ENCODE results near the gene SSC5D. TPM values are rescaled to one million over a fixed set of nuclear protein-coding genes. Genes with fewer than 3 reads are reported as not detected.
"Not testable (repeated sequence)": the region's sequence is repeated elsewhere in the genome, so short reads cannot be mapped to it uniquely, and the experiment has no call there.

Gene SSC5D
- total and polyA plus RNA-seq, 2 of the 4 experiments (the other 2 are of a cell fraction): 1.4 to 19.1 TPM

DNA sequence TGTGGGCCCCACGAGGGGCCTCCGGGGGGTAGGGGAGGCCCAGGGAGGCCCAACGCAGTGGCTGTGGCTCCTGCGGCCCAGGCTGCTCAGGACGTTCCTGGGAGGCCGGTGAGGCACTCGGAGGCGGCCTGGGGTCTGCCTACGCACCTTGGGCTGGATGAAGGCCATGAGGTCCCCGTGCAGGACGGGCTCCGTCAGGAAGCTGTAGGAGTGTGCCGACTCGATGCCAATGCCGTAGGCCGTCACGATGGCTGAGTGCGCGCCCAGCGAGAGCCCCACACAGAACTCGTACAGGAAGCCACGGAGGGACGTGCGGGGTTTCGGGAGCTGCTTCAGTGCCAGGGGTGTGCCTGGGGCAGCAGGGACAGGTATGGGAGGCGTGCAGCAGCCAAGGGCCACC, 42.8 kb downstream of the SSC5D start:
- 92% methylated on average over 18 of the region's 26 CpGs; no CpG with 5 or more reads in 1 of the 2 experiments for WGBS, 2 experiments (ENCODE audit: extremely low coverage in 2 of 2, insufficient read length in 1 of 2)

DNA sequence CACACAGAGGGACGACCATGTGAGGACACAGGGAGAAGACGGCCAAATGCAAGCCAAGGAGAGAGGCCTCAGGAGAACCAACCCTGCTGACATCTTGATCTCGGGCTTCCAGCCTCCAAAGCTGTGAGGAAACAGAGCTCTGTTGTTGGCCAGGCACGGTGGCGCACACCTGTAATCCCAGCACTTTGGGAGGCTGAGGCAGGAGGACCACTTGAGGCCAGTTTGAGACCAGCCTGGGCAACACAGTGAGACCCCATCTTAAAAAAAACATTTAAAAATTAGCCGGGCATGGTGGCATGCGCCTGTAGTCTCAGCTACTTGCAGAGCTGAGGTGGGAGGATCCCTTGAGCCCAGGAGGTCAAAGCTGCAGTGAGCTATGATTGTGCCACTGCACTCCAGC, 46.0 kb downstream of the SSC5D start:
- intact Hi-C loops (cut with micrococcal nuclease); H3K4me1 ChIP-seq (ENCODE audit: control insufficient read depth, insufficient read depth, low read length); in situ Hi-C loops (cut with MboI; ENCODE audit: low sequenced_read_pairs); H3K56ac ChIP-seq (ENCODE audit: extremely low read depth, insufficient read depth, low read length); H3K27me3 ChIP-seq (ENCODE audit: control insufficient read depth, insufficient read depth, low read length); H2BK120ac ChIP-seq (ENCODE audit: low read depth, low read length); H3K4me3 ChIP-seq (ENCODE audit: insufficient read depth, low read depth, low read length); H2AK5ac ChIP-seq (ENCODE audit: low read depth, low read length); H3K36me3 ChIP-seq (ENCODE audit: control insufficient read depth, insufficient read depth, low read length); H2BK5ac ChIP-seq (ENCODE audit: low read depth, low read length, poor library complexity, severe bottlenecking); H4K20me1 ChIP-seq (ENCODE audit: insufficient read depth, low read length); H2AFZ ChIP-seq (replicated peaks; ENCODE audit: low read length, poor library complexity); H2BK15ac ChIP-seq (ENCODE audit: low read depth, low read length); H3K4ac ChIP-seq (ENCODE audit: low read depth, low read length); POLR2A ChIA-PET (ENCODE audit: unreplicated experiment); H3K18ac ChIP-seq (ENCODE audit: low read depth, low read length); DNase-seq; H2BK20ac ChIP-seq (ENCODE audit: low read depth, low read length); H3K27ac ChIP-seq (ENCODE audit: insufficient read depth, low read length); H2AK9ac ChIP-seq (replicated peaks; ENCODE audit: low read depth, low read length, poor library complexity); H3K79me1 ChIP-seq (ENCODE audit: low read depth in 1 of 2, low read length in 2 of 2); BruUV-seq (replicated peaks); dilution Hi-C loops (cut with HindIII; ENCODE audit: low sequenced_read_pairs, unreplicated experiment); H4K5ac ChIP-seq (ENCODE audit: low read depth, low read length); H3K14ac ChIP-seq (replicated peaks; ENCODE audit: low read depth, low read length); H4K91ac ChIP-seq (ENCODE audit: insufficient read depth, low read depth, low read length); H4K8ac ChIP-seq (ENCODE audit: low read depth in 2 of 2, low read length in 2 of 2); H3K9me3 ChIP-seq (ENCODE audit: control insufficient read depth, insufficient read depth, low read length); H3K4me2 ChIP-seq (ENCODE audit: low read depth, low read length); H3K9ac ChIP-seq (ENCODE audit: low read depth, low read length); H3K23ac ChIP-seq (ENCODE audit: low read depth, low read length); ATAC-seq (ENCODE audit: low read depth); H3K9me1 ChIP-seq (ENCODE audit: insufficient read depth, low read length): not testable (repeated sequence)
- 86% methylated on average over 3 of the region's 7 CpGs; no CpG with 5 or more reads in 1 of the 2 experiments for WGBS, 2 experiments (ENCODE audit: extremely low coverage in 2 of 2, insufficient read length in 1 of 2)
- CTCF ChIA-PET: interaction anchor here (1.5 kb wide), 1 partner anchor 30 kb away, joined by 4 read pairs; no protein-coding TSS in a partner anchor

More for the DNA sequence above, 42.8 kb downstream of the SSC5D start:
- H3K14ac ChIP-seq (replicated peaks; ENCODE audit: low read depth, low read length): no peak overlapping the region
- H4K91ac ChIP-seq (ENCODE audit: insufficient read depth, low read depth, low read length): no peak overlapping the region
- H4K8ac ChIP-seq (ENCODE audit: low read depth in 2 of 2, low read length in 2 of 2): no peak overlapping the region
- intact Hi-C loops (cut with micrococcal nuclease) (no loop called here), dilution Hi-C loops (cut with HindIII; ENCODE audit: low sequenced_read_pairs, unreplicated experiment) (no loop called here), in situ Hi-C loops (cut with MboI; ENCODE audit: low sequenced_read_pairs) (no loop called here)
- H3K4ac ChIP-seq (ENCODE audit: low read depth, low read length): no peak overlapping the region
- H3K56ac ChIP-seq (ENCODE audit: extremely low read depth, insufficient read depth, low read length): no peak overlapping the region
- no peak overlapping the region for H4K5ac ChIP-seq (ENCODE audit: low read depth, low read length)
- H3K23ac ChIP-seq (ENCODE audit: low read depth, low read length): no peak overlapping the region
- H4K20me1 ChIP-seq (ENCODE audit: insufficient read depth, low read length): no peaks in the 10 kb centered on the region
- no peaks in the 10 kb centered on the region for H3K27me3 ChIP-seq (ENCODE audit: control insufficient read depth, insufficient read depth, low read length)
- H2AFZ ChIP-seq (replicated peaks; ENCODE audit: low read length, poor library complexity): no peak overlapping the region
- H2BK120ac ChIP-seq (ENCODE audit: low read depth, low read length): no peak overlapping the region
- H3K4me2 ChIP-seq (ENCODE audit: low read depth, low read length): no peak overlapping the region
- H3K18ac ChIP-seq (ENCODE audit: low read depth, low read length): no peak overlapping the region
- H3K9me1 ChIP-seq (ENCODE audit: insufficient read depth, low read length): peaks cover 14% of the 10 kb centered on the region
- peaks cover 5% of the 10 kb centered on the region for H3K4me1 ChIP-seq (ENCODE audit: control insufficient read depth, insufficient read depth, low read length)
- 0 out of 4 replicates have a peak, but pooled peaks cover 0 to 4% of the 10 kb centered on the region in 2 experiments for H3K79me1 ChIP-seq (ENCODE audit: low read depth in 1 of 2, low read length in 2 of 2)
- H2AK9ac ChIP-seq (replicated peaks; ENCODE audit: low read depth, low read length, poor library complexity): no peak overlapping the region
- H3K9ac ChIP-seq (ENCODE audit: low read depth, low read length): no peak overlapping the region
- ChIA-PET POLR2A (ENCODE audit: unreplicated experiment) (no interaction called here), CTCF (no interaction called here)
- H2BK20ac ChIP-seq (ENCODE audit: low read depth, low read length): no peak overlapping the region
- H3K4me3 ChIP-seq (ENCODE audit: insufficient read depth, low read depth, low read length): no peak overlapping the region
- H2BK15ac ChIP-seq (ENCODE audit: low read depth, low read length): no peak overlapping the region
- no TSS peak for BruUV-seq (replicated peaks)
- no peak overlapping the region for H3K27ac ChIP-seq (ENCODE audit: insufficient read depth, low read length)
- no peak for DNase-seq
- no peak for TF ChIP-seq NFE2L2 (IDR thresholded peaks at IDR 0.05; ENCODE audit: low read depth, low read length)
- no peaks in the 10 kb centered on the region for H3K36me3 ChIP-seq (ENCODE audit: control insufficient read depth, insufficient read depth, low read length)
- no peak overlapping the region for H2BK5ac ChIP-seq (ENCODE audit: low read depth, low read length, poor library complexity, severe bottlenecking)
- no peaks in the 10 kb centered on the region for H3K9me3 ChIP-seq (ENCODE audit: control insufficient read depth, insufficient read depth, low read length)
- no peak for ATAC-seq (ENCODE audit: low read depth)
- no peak overlapping the region for H2AK5ac ChIP-seq (ENCODE audit: low read depth, low read length)

All from IMR-90 (cell line).